GM18858 (cell line): ENCODE data around the gene IRX6.

ENCODE experiments used
- ATAC-seq: cut with Tn5 transposase; IDR thresholded peaks from one replicate; pipeline ENCODE4 v1.9.1; 2021; ENCODE audit not compliant: unreplicated experiment

Gene IRX6

GRCh38 chr16:55364811-55365210 is 40.8 kb downstream of the IRX6 start:
- ATAC-seq = no peak

DNA sequence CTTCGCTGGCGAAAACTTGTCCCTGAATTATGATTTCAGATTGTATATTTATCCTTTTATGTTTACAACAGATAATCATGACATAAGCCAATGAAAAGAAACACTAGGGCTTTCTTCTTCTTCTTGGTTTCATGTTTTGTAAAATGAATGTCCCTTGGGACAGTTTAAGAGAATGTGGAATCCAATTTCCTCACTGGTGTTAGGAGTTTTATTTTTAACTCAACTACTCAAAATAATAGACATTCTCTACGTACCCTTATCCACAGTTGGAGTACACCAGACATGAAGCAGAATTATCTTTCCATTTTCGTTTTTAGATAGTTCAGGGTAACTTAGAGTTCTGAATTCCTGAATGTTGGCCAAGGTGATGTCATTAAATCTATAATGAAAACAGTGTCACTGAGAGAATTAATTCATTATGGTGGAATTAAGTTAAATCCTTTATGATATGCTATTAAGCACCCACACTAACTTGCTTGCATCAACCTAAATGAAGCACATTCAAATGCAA is 43.4 kb downstream of the IRX6 start:
- ATAC-seq = no peak

DNA sequence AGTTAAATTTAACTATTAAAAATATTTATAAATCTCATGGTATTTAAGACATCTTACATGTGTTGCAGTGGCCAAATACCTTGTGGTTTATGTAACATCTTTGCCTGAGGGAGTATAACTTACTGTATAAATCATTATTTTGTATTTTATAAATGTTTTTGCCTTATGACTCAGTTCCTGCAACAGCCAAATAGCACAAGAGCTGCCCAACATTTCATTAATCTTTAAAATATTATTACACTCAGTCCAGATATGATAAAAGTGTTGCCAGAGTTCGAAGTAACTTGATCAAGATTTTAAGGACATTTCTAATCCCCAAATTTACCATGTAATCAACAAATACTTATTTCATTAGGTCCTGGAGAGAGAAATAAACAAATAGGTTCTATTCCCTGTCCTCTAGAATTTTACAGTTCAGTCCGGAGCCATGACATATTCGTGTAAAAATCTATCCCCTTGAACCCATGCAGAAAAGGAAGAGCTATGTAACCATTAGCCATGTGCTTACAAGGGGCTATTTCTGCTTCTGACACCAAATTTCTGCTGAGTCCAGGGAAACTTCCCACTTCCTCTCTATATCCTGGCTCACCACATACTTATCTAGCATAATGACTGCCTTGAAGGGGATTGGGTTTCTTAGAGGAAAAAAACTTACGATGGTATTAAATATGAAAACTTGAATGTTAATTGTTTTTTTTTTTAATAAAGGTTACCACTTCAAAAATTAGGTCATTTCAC is 44.0 kb downstream of the IRX6 start:
- no peak for ATAC-seq

DNA sequence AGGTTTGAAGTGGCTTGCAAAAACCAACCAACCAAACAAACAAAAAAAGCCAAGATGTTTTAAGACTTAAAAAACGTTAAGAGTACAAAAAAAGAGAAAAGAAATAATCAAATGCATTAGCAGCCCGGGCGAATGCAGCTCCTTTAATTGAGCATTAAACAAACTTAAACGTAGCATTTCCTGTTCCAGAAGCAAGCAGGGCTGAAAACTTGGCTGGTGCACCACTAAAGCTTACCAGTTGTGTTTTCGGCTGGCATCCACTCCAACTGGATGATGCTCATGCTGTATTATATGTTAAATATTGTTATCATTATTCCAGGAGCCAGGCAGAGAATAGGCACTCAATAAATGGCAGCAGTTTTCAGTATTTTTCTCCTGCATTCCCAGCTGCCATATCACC is 45.1 kb downstream of the IRX6 start:
- no peak for ATAC-seq

DNA sequence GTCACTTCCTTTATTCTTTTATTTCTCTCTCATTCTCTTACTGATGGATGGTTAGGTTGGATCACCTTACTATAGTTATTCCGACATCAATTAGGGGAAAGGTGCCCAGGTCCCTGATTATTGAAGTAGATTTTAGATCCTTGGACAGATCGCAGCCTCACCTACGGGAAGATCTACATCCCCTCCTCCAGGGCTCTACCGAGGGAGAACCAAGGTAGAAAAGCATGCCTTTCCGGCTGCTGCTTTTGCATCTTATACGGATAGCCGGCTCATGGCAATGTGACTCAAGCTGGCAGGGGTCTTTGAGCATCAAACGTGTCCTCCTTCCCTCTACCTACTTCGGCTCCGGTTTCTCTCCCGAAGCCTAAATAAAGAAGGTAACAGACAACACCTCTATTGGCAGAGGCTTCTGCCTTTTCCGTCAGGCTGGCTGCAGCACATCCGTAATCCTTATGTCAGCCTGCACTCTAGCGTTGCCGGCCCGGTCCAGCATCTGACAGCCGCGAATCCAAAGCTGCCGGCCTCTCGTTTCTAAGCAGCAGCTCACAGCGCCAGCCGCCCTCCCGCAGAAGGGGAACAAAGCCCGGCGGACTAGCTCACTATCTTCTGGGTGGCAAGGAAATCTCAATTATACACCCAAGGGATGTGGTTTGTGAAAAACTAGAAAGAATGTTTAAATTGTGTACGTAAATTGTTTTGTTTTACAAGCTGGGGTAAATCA is 46.9 kb downstream of the IRX6 start:
- no peak for ATAC-seq

DNA sequence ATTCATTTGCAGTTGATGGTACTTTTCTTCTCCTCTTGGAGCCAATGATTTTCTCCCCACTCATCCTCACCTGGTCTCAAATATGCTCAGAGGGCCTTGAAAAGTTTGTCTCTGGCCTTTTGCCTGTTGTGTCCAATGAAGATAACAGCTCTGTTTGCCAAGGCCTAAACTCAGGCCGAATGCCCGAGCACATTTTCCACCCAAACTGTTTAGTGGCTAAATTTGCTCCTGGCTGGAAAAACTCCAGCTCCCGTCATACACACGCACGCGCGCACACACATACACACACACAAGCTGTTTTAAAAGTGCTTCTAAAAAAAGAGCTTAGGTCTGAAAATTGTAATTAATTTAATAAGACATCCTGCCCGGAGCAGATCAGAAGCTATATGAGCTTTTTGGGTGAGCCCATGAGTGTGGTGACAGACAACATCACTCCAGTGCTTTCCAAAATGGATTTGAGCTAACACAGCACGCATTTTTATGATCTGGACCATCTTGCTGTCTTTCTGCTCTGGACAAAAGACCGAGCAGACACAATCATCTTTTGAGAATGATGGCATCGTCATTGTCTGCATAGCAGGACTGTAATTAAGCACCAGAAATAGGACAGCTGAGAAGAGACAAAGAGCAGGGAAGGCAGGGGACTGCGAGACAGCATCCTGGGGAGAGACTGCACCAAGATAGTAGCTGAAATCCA is 48.9 kb downstream of the IRX6 start:
- ATAC-seq = no peak

- ATAC-seq = no peak
These were observed 49.5 kb downstream of the IRX6 start for GRCh38 chr16:55373489-55373832.

DNA sequence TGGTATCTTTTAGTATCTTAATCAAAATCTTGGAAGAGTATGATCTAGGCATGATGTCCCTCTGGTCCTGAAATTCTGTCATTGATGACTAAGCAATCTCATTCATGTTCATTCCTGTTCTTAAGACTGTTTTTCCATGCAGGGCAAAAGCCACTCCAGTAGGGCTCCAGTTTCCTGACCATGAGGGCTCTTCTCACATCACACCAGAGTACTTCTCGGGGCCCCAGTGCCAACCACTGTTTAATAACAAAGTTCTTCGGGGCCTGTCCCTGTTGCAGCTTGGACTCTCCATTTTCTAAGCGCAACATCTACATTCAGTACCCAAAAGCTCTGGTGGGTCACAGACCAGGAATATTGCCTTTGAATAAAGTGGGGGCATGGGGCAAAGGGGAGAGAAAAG is 52.0 kb downstream of the IRX6 start:
- ATAC-seq = no peak

- ATAC-seq = no peak
These were observed 52.7 kb downstream of the IRX6 start for GRCh38 chr16:55376567-55377167.

DNA sequence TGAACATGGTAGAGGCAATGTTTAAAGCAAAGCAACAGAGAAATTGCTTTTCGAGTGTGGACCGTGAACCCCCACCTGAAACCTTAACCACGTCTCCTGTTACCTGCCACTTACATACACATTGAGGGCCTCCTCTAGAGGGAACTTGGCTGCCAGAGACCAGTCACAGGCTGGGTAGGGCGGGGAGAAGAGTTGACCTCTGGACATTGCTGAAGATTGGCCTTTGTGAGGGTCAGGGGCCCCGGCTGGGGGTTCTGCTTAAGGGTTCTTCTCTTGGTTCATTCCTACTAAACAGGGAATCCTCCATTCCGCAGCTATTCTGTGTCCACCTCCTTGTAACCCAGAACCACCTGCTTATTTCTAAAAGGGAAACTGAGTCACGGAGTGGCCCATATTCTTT is 53.8 kb downstream of the IRX6 start:
- ATAC-seq = no peak

DNA sequence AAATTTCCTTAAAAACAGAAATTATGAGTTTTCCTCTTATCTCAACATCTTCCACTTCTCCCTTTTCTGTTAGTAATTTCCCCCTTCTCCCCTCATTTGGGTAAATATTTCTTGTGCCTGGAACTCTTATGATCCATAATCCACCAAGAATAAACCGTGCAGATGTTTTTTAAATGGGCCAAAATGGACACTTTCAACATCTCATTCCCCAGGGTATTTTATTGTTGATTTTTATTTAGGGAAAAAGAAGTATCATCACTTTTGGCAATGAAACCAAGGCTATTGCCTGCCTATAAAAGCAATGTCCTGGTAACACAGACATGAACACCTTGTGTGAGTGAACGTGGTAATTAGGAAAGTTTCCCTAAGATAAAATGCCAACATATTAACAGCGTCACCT is 54.6 kb downstream of the IRX6 start:
- no peak for ATAC-seq

DNA sequence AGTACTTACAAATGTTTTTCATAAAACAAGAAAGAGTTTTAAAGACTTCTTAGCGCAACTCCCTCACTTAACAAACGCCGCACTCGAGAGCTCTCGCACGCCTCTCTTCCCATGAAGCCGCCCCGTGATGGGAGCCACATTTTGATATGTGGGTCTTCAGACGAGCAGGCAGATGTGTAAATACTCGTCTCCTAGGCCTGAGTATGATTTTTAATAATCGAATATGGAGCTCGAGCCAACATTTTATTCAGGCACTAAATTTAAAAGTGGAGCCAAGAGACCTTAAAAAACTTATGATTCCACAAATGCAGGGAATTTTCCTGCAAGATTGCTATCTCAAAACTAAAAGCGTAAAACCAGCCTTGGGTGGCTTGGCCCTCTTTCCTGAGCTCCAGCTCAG is 55.4 kb downstream of the IRX6 start:
- no peak for ATAC-seq

GRCh38 chr16:55379876-55380390 is 55.9 kb downstream of the IRX6 start:
- no peak for ATAC-seq
